PFSK-1 (cell line): ENCODE results near the gene CASR.

Experiments
- FOXP2 ChIP-seq: optimal IDR thresholded peaks from 2 replicates; pipeline ENCODE3; 2011; ENCODE audit warnings: borderline replicate concordance, control low read depth, inconsistent platforms; ENCODE audit not compliant: insufficient read depth; ENCODE audit errors: extremely low read length, extremely low read depth
- POLR2AphosphoS5 ChIP-seq: IDR thresholded peaks from 2 replicates; pipeline ENCODE4 v1.6.1; 2012; ENCODE audit warnings: low read depth, mild to moderate bottlenecking, control low read depth, low read length, moderate library complexity
- SIN3A ChIP-seq: IDR thresholded peaks from 2 replicates; pipeline ENCODE4 v1.6.1; 2012; ENCODE audit warnings: mild to moderate bottlenecking, low read length, moderate library complexity, borderline replicate concordance; ENCODE audit not compliant: insufficient read depth
- TAF1 ChIP-seq: IDR thresholded peaks from 2 replicates; pipeline ENCODE4 v1.6.1; 2012; ENCODE audit warnings: low read length, control low read depth, borderline replicate concordance; ENCODE audit not compliant: insufficient read depth
- TF ChIP-seq, protein P1 (sequence below), 2 experiments: IDR thresholded peaks; 2 replicates each; pipeline versions ENCODE4 v1.6.1 to v1.8.0; 2011 to 2012; ENCODE audit warnings: low read depth in 2 of 2, low read length in 2 of 2, control low read depth in 1 of 2, inconsistent platforms in 1 of 2, mild to moderate bottlenecking in 1 of 2, moderate library complexity in 1 of 2; ENCODE audit not compliant: insufficient read depth in 1 of 2

Gene CASR

GRCh38 chr3:122167630-122168029, 15.8 kb upstream of the CASR start:
- no peak for TF ChIP-seq SIN3A
- no peak for TF ChIP-seq FOXP2
- no peak for TF ChIP-seq POLR2AphosphoS5
- TF ChIP-seq, protein P1, sequence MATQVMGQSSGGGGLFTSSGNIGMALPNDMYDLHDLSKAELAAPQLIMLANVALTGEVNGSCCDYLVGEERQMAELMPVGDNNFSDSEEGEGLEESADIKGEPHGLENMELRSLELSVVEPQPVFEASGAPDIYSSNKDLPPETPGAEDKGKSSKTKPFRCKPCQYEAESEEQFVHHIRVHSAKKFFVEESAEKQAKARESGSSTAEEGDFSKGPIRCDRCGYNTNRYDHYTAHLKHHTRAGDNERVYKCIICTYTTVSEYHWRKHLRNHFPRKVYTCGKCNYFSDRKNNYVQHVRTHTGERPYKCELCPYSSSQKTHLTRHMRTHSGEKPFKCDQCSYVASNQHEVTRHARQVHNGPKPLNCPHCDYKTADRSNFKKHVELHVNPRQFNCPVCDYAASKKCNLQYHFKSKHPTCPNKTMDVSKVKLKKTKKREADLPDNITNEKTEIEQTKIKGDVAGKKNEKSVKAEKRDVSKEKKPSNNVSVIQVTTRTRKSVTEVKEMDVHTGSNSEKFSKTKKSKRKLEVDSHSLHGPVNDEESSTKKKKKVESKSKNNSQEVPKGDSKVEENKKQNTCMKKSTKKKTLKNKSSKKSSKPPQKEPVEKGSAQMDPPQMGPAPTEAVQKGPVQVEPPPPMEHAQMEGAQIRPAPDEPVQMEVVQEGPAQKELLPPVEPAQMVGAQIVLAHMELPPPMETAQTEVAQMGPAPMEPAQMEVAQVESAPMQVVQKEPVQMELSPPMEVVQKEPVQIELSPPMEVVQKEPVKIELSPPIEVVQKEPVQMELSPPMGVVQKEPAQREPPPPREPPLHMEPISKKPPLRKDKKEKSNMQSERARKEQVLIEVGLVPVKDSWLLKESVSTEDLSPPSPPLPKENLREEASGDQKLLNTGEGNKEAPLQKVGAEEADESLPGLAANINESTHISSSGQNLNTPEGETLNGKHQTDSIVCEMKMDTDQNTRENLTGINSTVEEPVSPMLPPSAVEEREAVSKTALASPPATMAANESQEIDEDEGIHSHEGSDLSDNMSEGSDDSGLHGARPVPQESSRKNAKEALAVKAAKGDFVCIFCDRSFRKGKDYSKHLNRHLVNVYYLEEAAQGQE (IDR thresholded peaks at IDR 0.05; ENCODE audit: insufficient read depth in 1 of 2, low read depth in 2 of 2, low read length in 2 of 2) = no peak
- no peak for TF ChIP-seq TAF1

DNA sequence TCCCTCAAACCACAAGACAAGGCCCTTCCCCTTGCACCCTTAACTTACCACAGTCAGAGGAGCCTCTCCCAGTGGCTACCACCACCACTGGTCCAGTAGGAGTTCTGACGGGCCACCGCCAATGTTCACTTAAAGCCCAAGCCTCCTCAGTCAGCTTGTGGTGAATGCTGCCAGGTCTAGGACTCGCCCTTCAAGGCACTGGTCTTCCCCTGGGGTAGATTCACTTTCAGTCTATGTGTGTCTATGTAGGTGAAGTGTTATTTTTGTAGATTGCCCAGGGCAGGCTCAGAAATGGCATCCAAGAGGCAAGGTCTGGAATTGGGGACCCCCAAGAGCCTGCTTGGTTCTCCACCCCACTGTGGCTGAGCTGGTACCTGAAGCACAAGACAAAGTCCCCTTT, 15.4 kb upstream of the CASR start:
- TF ChIP-seq FOXP2 (no peak), SIN3A (no peak), POLR2AphosphoS5 (no peak)

DNA sequence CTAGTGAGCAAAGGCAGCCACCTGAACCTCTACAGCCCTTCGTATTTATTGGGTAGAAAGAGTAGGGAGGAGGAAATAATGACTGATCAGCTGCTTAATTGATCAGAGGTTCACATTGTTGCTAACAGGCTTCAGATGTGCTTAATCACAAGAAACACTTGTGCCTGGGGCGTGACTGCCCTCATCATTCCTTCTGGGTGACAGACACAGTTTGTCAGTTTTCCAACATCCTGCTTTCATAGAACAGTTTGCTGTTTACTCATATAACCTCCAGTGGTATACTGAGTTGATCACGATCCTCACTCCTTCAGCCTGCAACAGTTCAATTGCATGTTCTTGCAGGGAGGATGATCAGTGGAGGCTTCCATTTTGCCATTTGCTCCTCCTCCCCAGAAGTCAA, 13.6 kb upstream of the CASR start:
- no peak for TF ChIP-seq SIN3A
- no peak for TF ChIP-seq TAF1
- TF ChIP-seq FOXP2 = no peak
- TF ChIP-seq POLR2AphosphoS5 = no peak
- TF ChIP-seq, protein P1 (IDR thresholded peaks at IDR 0.05; ENCODE audit: insufficient read depth in 1 of 2, low read depth in 2 of 2, low read length in 2 of 2) = no peak

- TF ChIP-seq, protein P1 (IDR thresholded peaks at IDR 0.05; ENCODE audit: insufficient read depth in 1 of 2, low read depth in 2 of 2, low read length in 2 of 2) = no peak
- no peak for TF ChIP-seq TAF1
Measured at GRCh38 chr3:122178711-122179110, 4.8 kb upstream of the CASR start.

DNA sequence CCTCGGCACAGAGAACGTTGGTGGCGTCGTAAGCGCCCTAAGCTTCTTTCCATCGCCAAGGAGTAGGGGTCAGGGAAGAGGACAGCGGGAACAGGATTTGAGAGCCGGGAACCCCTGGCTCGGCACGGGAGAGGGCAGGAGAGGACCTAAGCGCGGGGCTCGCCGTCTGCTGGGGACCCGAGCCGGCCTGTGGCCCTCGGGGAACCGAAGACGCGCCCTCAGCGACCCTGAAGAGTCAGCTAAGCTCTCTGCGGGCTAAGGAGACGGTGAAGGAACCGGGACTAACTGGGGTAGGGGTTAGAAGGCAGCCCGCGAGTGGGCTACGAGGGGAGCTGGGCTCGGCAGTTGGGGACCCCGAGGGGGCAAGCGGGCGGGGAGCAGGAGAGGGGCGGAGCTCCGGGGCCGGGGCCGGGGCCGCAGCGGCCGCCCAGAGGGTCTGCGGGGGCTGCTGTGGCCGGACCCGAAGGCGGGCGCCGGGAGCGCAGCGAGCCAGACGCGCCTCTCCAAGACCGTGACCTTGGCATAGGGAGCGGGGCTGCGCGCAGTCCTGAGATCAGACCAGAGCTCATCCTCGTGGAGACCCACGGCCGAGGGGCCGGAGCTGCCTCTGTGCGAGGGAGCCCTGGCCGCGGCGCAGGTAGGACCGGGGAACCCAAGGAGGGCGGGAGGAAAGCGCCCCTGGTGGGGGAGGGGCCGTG, 574 bp downstream of the CASR start:
- TF ChIP-seq TAF1 = no peak
- no peak for TF ChIP-seq POLR2AphosphoS5
- TF ChIP-seq SIN3A = no peak
- TF ChIP-seq, protein P1 (IDR thresholded peaks at IDR 0.05; ENCODE audit: insufficient read depth in 1 of 2, low read depth in 2 of 2, low read length in 2 of 2) = no peak
- no peak for TF ChIP-seq FOXP2

GRCh38 chr3:122184591-122184929, 1.1 kb downstream of the CASR start:
- TF ChIP-seq, protein P1 (IDR thresholded peaks at IDR 0.05; ENCODE audit: insufficient read depth in 1 of 2, low read depth in 2 of 2, low read length in 2 of 2) = no peak
- TF ChIP-seq SIN3A (no peak), FOXP2 (no peak), POLR2AphosphoS5 (no peak), TAF1 (no peak)
